Nephron (organoid): Measurements from ENCODE around the gene L3MBTL4.
"Not testable (repeated sequence)": the region's sequence is repeated elsewhere in the genome, so short reads cannot be mapped to it uniquely, and the experiment has no call there.

Source experiments
- H3K27ac Mint-ChIP-seq, 3 experiments: 2 replicates each; pipeline ENCODE4 v1.8.0; 2020; ENCODE audit warnings: mixed read lengths in 3 of 3, mild to moderate bottlenecking in 2 of 3, moderate library complexity in 1 of 3
- H3K27me3 Mint-ChIP-seq: 2 replicates; pipeline ENCODE4 v1.8.0; 2021; ENCODE audit warnings: low read depth, mild to moderate bottlenecking, moderate library complexity, mixed read lengths
- H3K36me3 Mint-ChIP-seq: 2 replicates; pipeline ENCODE4 v1.8.0; 2020; ENCODE audit warnings: low read depth, mixed read lengths
- H3K4me1 Mint-ChIP-seq: 2 replicates; pipeline ENCODE4 v1.8.0; 2020; ENCODE audit warnings: mixed read lengths
- H3K4me3 Mint-ChIP-seq, 3 experiments: 2 replicates each; pipeline ENCODE4 v1.8.0; 2020; ENCODE audit warnings: mild to moderate bottlenecking in 3 of 3, mixed read lengths in 3 of 3, moderate library complexity in 2 of 3
- H3K9me3 Mint-ChIP-seq: 2 replicates; pipeline ENCODE4 v1.8.0; 2020; ENCODE audit warnings: mixed read lengths
- CTCF ChIP-seq, 3 experiments: fragments of 200-600 bp; sonication (generic); IDR thresholded peaks; one replicate each; pipeline ENCODE4 v1.5.0; 2021; ENCODE audit warnings: antibody characterized with exemption in 3 of 3; ENCODE audit not compliant: unreplicated experiment in 3 of 3

The L3MBTL4 gene

DNA sequence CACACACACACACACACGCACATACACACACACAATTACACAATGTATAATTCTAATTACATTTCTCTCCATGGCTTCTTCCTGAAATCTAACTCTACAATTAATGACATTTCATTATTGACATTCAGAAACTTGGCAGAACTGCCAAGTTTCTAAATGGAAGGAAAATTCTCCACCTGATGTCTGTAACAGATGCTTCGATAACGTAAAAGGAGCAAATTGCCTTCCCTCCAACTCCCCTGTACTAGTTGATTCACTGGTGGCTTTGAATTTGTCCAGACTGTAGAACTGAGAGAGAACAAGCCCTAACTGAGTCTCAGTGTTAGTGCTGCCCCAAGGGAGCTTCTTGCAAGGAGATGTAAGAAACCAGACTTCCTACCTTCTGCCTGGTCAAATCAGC lies 264.3 kb downstream of the L3MBTL4 start:
- H3K27me3 Mint-ChIP-seq, result no peaks in the 10 kb centered on the region
- H3K9me3 Mint-ChIP-seq, result peaks cover 10% of the 10 kb centered on the region
- H3K4me3 Mint-ChIP-seq, result no peak overlapping the region
- no peak for TF ChIP-seq CTCF (IDR thresholded peaks at IDR 0.05; ENCODE audit: unreplicated experiment in 3 of 3)
- no peak overlapping the region for H3K27ac Mint-ChIP-seq
- H3K4me1 Mint-ChIP-seq, result no peaks in the 10 kb centered on the region
- H3K36me3 Mint-ChIP-seq, result no peaks in the 10 kb centered on the region

GRCh38 chr18:6146307-6146661 lies 268.4 kb downstream of the L3MBTL4 start:
- Mint-ChIP-seq H3K27me3 (no peaks in the 10 kb centered on the region), H3K27ac (no peak overlapping the region), H3K4me3 (no peak overlapping the region), H3K4me1 (no peaks in the 10 kb centered on the region), H3K9me3 (no peaks in the 10 kb centered on the region), H3K36me3 (no peaks in the 10 kb centered on the region)
- TF ChIP-seq CTCF (IDR thresholded peaks at IDR 0.05; ENCODE audit: unreplicated experiment in 3 of 3), result no peak

DNA sequence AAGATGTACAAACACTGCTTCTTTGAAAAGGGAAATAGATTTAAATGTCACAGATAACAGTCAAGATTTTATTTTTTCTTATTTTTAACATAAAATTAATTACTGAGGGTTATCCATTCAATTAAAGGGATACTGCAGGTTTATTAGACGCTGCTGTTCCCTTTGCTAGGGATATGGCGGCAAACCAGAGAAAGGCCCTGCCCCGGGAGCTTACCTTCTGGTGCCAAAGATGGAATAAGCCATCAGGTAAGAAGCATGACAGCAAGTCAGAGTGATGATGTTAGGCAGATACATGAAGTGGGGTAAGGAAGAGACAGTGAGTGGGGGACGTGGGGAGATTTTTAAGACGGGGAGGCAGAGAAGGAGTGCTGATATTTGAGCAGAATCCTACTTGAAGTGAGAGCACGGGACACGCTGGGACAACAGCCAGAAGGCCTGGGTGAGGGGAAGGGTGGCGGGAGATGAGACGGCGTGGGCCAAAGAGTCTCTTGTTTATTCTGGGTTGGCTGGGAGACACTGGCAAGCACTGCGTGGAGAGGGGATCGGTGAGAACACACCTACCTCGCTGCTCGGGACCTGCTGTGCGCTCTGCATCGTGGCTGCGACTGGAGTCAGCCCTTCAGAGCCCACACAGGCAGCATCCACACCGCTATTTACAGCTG lies 268.9 kb downstream of the L3MBTL4 start:
- no peaks in the 10 kb centered on the region for H3K27me3 Mint-ChIP-seq
- H3K27ac Mint-ChIP-seq, result no peak overlapping the region
- no peak overlapping the region for H3K4me3 Mint-ChIP-seq
- H3K9me3 Mint-ChIP-seq, result no peaks in the 10 kb centered on the region
- H3K36me3 Mint-ChIP-seq, result no peaks in the 10 kb centered on the region
- H3K4me1 Mint-ChIP-seq, result no peaks in the 10 kb centered on the region
- TF ChIP-seq CTCF (IDR thresholded peaks at IDR 0.05; ENCODE audit: unreplicated experiment in 3 of 3), result no peak

- Mint-ChIP-seq H3K9me3 (peaks cover 11% of the 10 kb centered on the region), H3K27ac (no peak overlapping the region), H3K4me3 (no peak overlapping the region), H3K27me3 (no peaks in the 10 kb centered on the region), H3K36me3 (peaks cover 3% of the 10 kb centered on the region), H3K4me1 (no peaks in the 10 kb centered on the region)
- no peak for TF ChIP-seq CTCF (IDR thresholded peaks at IDR 0.05; ENCODE audit: unreplicated experiment in 3 of 3)
Measured at GRCh38 chr18:6139007-6139406, 275.7 kb downstream of the L3MBTL4 start.

- not testable (repeated sequence) for H3K27ac Mint-ChIP-seq, H3K27me3 Mint-ChIP-seq, H3K4me1 Mint-ChIP-seq, H3K4me3 Mint-ChIP-seq, H3K36me3 Mint-ChIP-seq
- H3K9me3 Mint-ChIP-seq, result peaks cover 14% of the 10 kb centered on the region
Measured at GRCh38 chr18:6135901-6136300, 278.8 kb downstream of the L3MBTL4 start.

DNA sequence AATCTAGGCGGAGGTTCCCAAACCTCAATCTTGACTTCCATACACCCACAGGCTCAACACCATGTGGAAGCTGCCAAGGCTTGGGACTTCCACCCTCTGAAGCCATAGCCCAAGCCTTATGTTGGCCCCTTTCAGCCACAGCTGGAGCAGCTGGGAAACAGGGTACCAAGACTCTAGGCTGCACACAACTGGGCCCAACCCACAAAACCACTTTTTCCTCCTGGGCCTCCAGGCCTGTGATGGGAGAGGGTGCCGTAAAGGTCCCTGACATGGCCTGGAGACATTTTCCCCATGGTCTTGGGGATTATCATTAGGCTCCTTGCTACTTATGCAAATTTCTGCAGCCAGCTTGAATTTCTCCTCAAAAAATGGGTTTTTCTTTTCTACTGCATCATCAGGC lies 279.7 kb downstream of the L3MBTL4 start:
- not testable (repeated sequence) for H3K27ac Mint-ChIP-seq
- H3K9me3 Mint-ChIP-seq, result peaks cover 14% of the 10 kb centered on the region

GRCh38 chr18:6132751-6133368 lies 281.9 kb downstream of the L3MBTL4 start:
- H3K4me1 Mint-ChIP-seq, result no peaks in the 10 kb centered on the region
- H3K27me3 Mint-ChIP-seq, result no peaks in the 10 kb centered on the region
- no peak for TF ChIP-seq CTCF (IDR thresholded peaks at IDR 0.05; ENCODE audit: unreplicated experiment in 3 of 3)
- peaks cover 14% of the 10 kb centered on the region for H3K9me3 Mint-ChIP-seq
- H3K36me3 Mint-ChIP-seq, result peaks cover 3% of the 10 kb centered on the region
- H3K4me3 Mint-ChIP-seq, result no peak overlapping the region
- no peak overlapping the region for H3K27ac Mint-ChIP-seq

More for the DNA sequence above, 279.7 kb downstream of the L3MBTL4 start:
- not testable (repeated sequence) for H3K4me3 Mint-ChIP-seq, H3K27me3 Mint-ChIP-seq, H3K36me3 Mint-ChIP-seq, H3K4me1 Mint-ChIP-seq
